K562 (cell line): ENCODE results near the gene LDAH. TPM values are rescaled to one million over a fixed set of nuclear protein-coding genes. Genes with fewer than 3 reads are reported as not detected.

Experiments
- ATAC-seq: fragments of 200-7000 bp; cut with Tn5 transposase; 3 replicates; pipeline ENCODE4 v1.9.1; 2020; ENCODE audit warnings: moderate library complexity
- BruUV-seq: library from RNA; stranded (reverse); fragments of 400-500 nt; replicated peaks from 2 replicates; lab custom pipeline; 2021; lab: Mats Ljungman, UMichigan
- CTCF ChIA-PET: fragments of 300-600 bp; formaldehyde crosslinking; extraction: SDS; loops from one replicate; lab custom pipeline; 2021; ENCODE audit warnings: low intra/inter-chr PET ratio; lab: Yijun Ruan, JAX
- POLR2A ChIA-PET: fragments of 300-600, 350-650 bp; sonication (Branson Sonifier 250); formaldehyde crosslinking; extraction: SDS; loops from one replicate; lab custom pipeline; 2021; ENCODE audit warnings: antibody characterized with exemption, inconsistent platforms; lab: Yijun Ruan, JAX
- DNase-seq, 4 experiments: peaks; one replicate each; pipeline versions ENCODE4 v3.0.0 to v3.0.0-alpha.2; 2011 to 2018; ENCODE audit warnings: low spot score in 3 of 4, mixed read lengths in 3 of 4; ENCODE audit errors: extremely low read depth in 1 of 4
- FAIRE-seq: peaks from 2 replicates; lab custom pipeline; 2011; peaks lifted over from hg19 to GRCh38; lab: Jason Lieb, UNC
- H2AFZ ChIP-seq: 2 replicates; pipeline ENCODE4 v1.6.0; 2011; ENCODE audit warnings: low read depth, low read length, control low read depth, inconsistent platforms
- H3K27ac ChIP-seq: fragments of 200-600 bp; 3 replicates; pipeline ENCODE4 v1.8.0; 2011; ENCODE audit warnings: low read depth, mild to moderate bottlenecking, control low read depth, inconsistent platforms, low read length, moderate library complexity, mixed read lengths; ENCODE audit errors: extremely low read depth
- H3K27me3 ChIP-seq, 2 experiments: fragments of 300-600 bp in 1 of 2; 2 replicates in 1 of 2; 3 replicates in 1 of 2; pipeline versions ENCODE4 v1.6.0 to v1.8.0; 2011; ENCODE audit warnings: inconsistent platforms in 2 of 2, low read length in 2 of 2, mild to moderate bottlenecking in 1 of 2, mixed read lengths in 1 of 2, moderate library complexity in 1 of 2; ENCODE audit not compliant: control insufficient read depth in 2 of 2, insufficient read depth in 2 of 2
- H3K36me3 ChIP-seq: fragments of 300-600 bp; 3 replicates; pipeline ENCODE4 v1.8.0; 2011; ENCODE audit warnings: mild to moderate bottlenecking, low read length, inconsistent platforms; ENCODE audit not compliant: control insufficient read depth, insufficient read depth
- H3K4me1 ChIP-seq, 2 experiments: fragments of 200-600 bp in 1 of 2; replicated peaks in 1 of 2; 2 replicates in 1 of 2; 3 replicates in 1 of 2; pipeline versions ENCODE4 v1.5.1 to v1.8.0; 2011; ENCODE audit warnings: inconsistent platforms in 2 of 2, low read length in 2 of 2, mild to moderate bottlenecking in 1 of 2, mixed read lengths in 1 of 2, moderate library complexity in 1 of 2; ENCODE audit not compliant: control insufficient read depth in 2 of 2, insufficient read depth in 2 of 2
- H3K4me2 ChIP-seq: 2 replicates; pipeline ENCODE4 v1.6.1; 2011; ENCODE audit warnings: low read length, control low read depth, inconsistent platforms, mixed read lengths; ENCODE audit not compliant: insufficient read depth
- H3K4me3 ChIP-seq: fragments of 200-600 bp; sonication (generic), shearing (Covaris generic); 2 replicates; pipeline ENCODE4 v1.5.1; 2016; ENCODE audit warnings: control low read depth, inconsistent platforms
- H3K79me2 ChIP-seq: fragments of 200-600 bp; 3 replicates; pipeline ENCODE4 v1.8.0; 2011; ENCODE audit warnings: low read length, inconsistent platforms; ENCODE audit not compliant: control insufficient read depth, insufficient read depth
- H3K9ac ChIP-seq, 2 experiments: 2 replicates each; pipeline versions ENCODE4 v1.6.0 to v1.6.1; 2011; ENCODE audit warnings: low read depth in 2 of 2, low read length in 2 of 2, control low read depth in 1 of 2, inconsistent platforms in 1 of 2, mild to moderate bottlenecking in 1 of 2, mixed read lengths in 1 of 2; ENCODE audit not compliant: insufficient read depth in 1 of 2
- H3K9me1 ChIP-seq: one replicate; pipeline ENCODE4 v1.6.0; 2011; ENCODE audit warnings: inconsistent platforms, mild to moderate bottlenecking, low read length, moderate library complexity; ENCODE audit not compliant: control insufficient read depth, insufficient read depth
- H3K9me3 ChIP-seq: replicated peaks from 2 replicates; pipeline ENCODE4 v1.5.1; 2011; ENCODE audit warnings: low read depth, low read length, inconsistent platforms; ENCODE audit not compliant: control insufficient read depth, insufficient read depth
- H4K20me1 ChIP-seq: replicated peaks from 2 replicates; pipeline ENCODE4 v1.6.1; 2011; ENCODE audit warnings: low read length, inconsistent platforms, mixed read lengths; ENCODE audit not compliant: control insufficient read depth, insufficient read depth
- CEBPB ChIP-seq: fragments of 450-650 bp; IDR thresholded peaks from 2 replicates; pipeline ENCODE4 v1.6.1; 2016; ENCODE audit warnings: missing genetic modification characterization, missing compliant biosample characterization
- CEBPG ChIP-seq, 3 experiments: fragments of 200-800 bp in 1 of 3; sonication (Bioruptor generic) in 1 of 3; sonication (generic) in 1 of 3; formaldehyde crosslinking in 1 of 3; IDR thresholded peaks in 2 of 3; conservative IDR thresholded peaks in 1 of 3; 2 replicates each; pipeline versions ENCODE4 v1.6.1 to v1.8.0; 2016 to 2022; ENCODE audit warnings: missing compliant biosample characterization in 2 of 3, missing genetic modification characterization in 2 of 3, mild to moderate bottlenecking in 1 of 3, missing genetic modification reagents in 1 of 3
- YY1 ChIP-seq, 3 experiments: IDR thresholded peaks; 2 replicates each; pipeline ENCODE4 v1.6.1; 2011; ENCODE audit warnings: low read length in 2 of 3, mild to moderate bottlenecking in 2 of 3, moderate library complexity in 2 of 3, borderline replicate concordance in 1 of 3, control low read depth in 1 of 3, low read depth in 1 of 3; ENCODE audit not compliant: insufficient read depth in 3 of 3, insufficient replicate concordance in 2 of 3, control insufficient read depth in 1 of 3, insufficient read length in 1 of 3; ENCODE audit errors: extremely low read depth in 1 of 3
- WGBS: fragments of 100-300 bp; shearing (Covaris generic); methylation state at CpG from one replicate; pipeline ENCODE4 v1.1.6; 2016; ENCODE audit warnings: low coverage, mixed read lengths; ENCODE audit not compliant: insufficient coverage; ENCODE audit errors: missing lambda C conversion rate; 5-methylcytosine and 5-hydroxymethylcytosine counted together
- in situ Hi-C: fragments of 300-500 bp; cut with MboI; formaldehyde crosslinking; loops from 4 replicates; pipeline ENCODE4 v1.15.0; 2018; ENCODE audit warnings: inconsistent platforms, mixed read lengths
- intact Hi-C: fragments of 100-400 bp; cut with micrococcal nuclease; formaldehyde crosslinking; loops from 2 replicates; pipeline ENCODE4 v1.14.2; 2022
- polyA plus RNA-seq, 8 experiments: library from polyadenylated mRNA; depleted of rRNA in 4 of 8; stranded (reverse) in 5 of 8; unstranded in 3 of 8; fragments of >200 nt; fragmentation: Nextera tagmentation in 2 of 8; fragmentation: Illumina TruSeq in 1 of 8; extraction: Ambion mirVana in 2 of 8; extraction: Trizol in 1 of 8; gene quantifications; 2 replicates each; pipeline versions ENCODE4 v1.2.1 to v1.2.3, GENCODE V29; 2011 to 2014; ENCODE audit warnings: inconsistent platforms in 1 of 8, missing spikeins in 1 of 8
- total RNA-seq, 7 experiments: library from RNA; depleted of rRNA in 6 of 7; stranded (reverse); fragments of >200 nt in 6 of 7; fragmentation: Illumina TruSeq in 2 of 7; extraction: Trizol in 2 of 7; gene quantifications; 2 replicates each; pipeline versions ENCODE4 v1.2.1 to v1.2.3, GENCODE V29; 2011 to 2021; ENCODE audit warnings: low replicate concordance in 1 of 7
- TF ChIP-seq, protein P1 (sequence below): fragments of 150-350 bp; IDR thresholded peaks from 2 replicates; pipeline ENCODE4 v1.6.1; 2014; ENCODE audit warnings: low read depth, mild to moderate bottlenecking, low read length, borderline replicate concordance
- TF ChIP-seq, protein P2 (sequence below), 3 experiments: IDR thresholded peaks in 2 of 3; conservative IDR thresholded peaks in 1 of 3; 2 replicates each; pipeline ENCODE4 v1.5.1; 2011 to 2012; ENCODE audit warnings: low read length in 3 of 3, mild to moderate bottlenecking in 3 of 3, control low read depth in 2 of 3, improper control_type of control experiment in 1 of 3, inconsistent platforms in 1 of 3, low read depth in 1 of 3, mixed read lengths in 1 of 3, moderate library complexity in 1 of 3; ENCODE audit not compliant: insufficient read depth in 2 of 3

The LDAH gene
- total and polyA plus RNA-seq, 9 of the 15 experiments (the other 6 are each of a cell fraction or from before 2014, with no cell fraction given): 22.3 to 60.1 (median 40.0) TPM

DNA sequence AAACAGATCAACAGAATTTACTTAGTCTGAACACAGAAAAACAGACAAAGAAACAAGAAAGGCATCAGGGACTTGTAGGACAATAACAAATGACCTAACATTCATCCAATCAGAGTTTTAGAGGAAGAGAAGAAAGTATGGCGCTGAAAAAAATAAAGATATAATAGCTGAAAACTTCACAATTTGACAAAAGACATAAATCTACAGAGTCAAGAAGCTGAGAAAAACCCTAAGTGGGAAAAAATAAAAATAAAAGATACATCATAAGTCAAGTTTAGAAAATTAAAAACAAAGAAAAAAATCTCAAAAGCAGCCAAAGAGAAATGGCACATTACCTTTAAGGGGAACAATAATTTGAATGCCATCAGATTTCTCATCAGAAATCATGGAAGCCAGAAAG, 7.7 kb downstream of the LDAH start (continued):
- TF ChIP-seq, protein P1, sequence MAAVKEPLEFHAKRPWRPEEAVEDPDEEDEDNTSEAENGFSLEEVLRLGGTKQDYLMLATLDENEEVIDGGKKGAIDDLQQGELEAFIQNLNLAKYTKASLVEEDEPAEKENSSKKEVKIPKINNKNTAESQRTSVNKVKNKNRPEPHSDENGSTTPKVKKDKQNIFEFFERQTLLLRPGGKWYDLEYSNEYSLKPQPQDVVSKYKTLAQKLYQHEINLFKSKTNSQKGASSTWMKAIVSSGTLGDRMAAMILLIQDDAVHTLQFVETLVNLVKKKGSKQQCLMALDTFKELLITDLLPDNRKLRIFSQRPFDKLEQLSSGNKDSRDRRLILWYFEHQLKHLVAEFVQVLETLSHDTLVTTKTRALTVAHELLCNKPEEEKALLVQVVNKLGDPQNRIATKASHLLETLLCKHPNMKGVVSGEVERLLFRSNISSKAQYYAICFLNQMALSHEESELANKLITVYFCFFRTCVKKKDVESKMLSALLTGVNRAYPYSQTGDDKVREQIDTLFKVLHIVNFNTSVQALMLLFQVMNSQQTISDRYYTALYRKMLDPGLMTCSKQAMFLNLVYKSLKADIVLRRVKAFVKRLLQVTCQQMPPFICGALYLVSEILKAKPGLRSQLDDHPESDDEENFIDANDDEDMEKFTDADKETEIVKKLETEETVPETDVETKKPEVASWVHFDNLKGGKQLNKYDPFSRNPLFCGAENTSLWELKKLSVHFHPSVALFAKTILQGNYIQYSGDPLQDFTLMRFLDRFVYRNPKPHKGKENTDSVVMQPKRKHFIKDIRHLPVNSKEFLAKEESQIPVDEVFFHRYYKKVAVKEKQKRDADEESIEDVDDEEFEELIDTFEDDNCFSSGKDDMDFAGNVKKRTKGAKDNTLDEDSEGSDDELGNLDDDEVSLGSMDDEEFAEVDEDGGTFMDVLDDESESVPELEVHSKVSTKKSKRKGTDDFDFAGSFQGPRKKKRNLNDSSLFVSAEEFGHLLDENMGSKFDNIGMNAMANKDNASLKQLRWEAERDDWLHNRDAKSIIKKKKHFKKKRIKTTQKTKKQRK: no peak
- TF ChIP-seq, protein P2, sequence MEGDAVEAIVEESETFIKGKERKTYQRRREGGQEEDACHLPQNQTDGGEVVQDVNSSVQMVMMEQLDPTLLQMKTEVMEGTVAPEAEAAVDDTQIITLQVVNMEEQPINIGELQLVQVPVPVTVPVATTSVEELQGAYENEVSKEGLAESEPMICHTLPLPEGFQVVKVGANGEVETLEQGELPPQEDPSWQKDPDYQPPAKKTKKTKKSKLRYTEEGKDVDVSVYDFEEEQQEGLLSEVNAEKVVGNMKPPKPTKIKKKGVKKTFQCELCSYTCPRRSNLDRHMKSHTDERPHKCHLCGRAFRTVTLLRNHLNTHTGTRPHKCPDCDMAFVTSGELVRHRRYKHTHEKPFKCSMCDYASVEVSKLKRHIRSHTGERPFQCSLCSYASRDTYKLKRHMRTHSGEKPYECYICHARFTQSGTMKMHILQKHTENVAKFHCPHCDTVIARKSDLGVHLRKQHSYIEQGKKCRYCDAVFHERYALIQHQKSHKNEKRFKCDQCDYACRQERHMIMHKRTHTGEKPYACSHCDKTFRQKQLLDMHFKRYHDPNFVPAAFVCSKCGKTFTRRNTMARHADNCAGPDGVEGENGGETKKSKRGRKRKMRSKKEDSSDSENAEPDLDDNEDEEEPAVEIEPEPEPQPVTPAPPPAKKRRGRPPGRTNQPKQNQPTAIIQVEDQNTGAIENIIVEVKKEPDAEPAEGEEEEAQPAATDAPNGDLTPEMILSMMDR (IDR thresholded peaks at IDR 0.05 in 2 of 3, conservative IDR thresholded peaks at IDR 0.05 in 1 of 3; ENCODE audit: insufficient read depth in 2 of 3, low read depth in 1 of 3, low read length in 3 of 3): no peak

DNA sequence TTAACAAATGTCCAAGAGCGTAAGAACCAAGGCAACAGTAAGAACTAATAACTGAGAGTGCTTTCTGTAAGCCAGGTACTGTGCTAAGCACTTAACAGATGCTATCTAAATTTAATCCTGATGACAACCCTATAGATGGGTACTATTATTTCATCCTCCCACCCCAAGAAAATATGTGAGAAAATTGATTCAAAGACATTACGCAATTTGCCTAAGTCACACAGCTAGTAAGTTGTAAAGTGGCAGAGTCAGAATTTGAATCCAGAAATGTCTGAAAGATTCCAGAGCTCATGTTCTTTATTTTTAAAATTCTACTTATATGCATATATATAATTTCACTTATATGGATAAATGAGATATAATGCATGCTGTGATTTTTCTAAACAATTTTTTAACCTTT, 10.1 kb downstream of the LDAH start:
- H3K9me1 ChIP-seq: no peaks in the 10 kb centered on the region
- no peaks in the 10 kb centered on the region for H3K27me3 ChIP-seq
- no peak overlapping the region for H3K4me3 ChIP-seq
- no TSS peak for BruUV-seq
- DNase-seq: no peak
- FAIRE-seq: no peak
- H3K4me2 ChIP-seq: no peak overlapping the region
- WGBS: 100% methylated on average over 2 of the region's 2 CpGs
- H3K36me3 ChIP-seq: no peaks in the 10 kb centered on the region
- H2AFZ ChIP-seq: no peak overlapping the region
- no peaks in the 10 kb centered on the region for H4K20me1 ChIP-seq
- ATAC-seq: no peak
- H3K27ac ChIP-seq: no peak overlapping the region
- ChIA-PET POLR2A (interaction anchor here (1.4 kb wide), 1 partner anchor 10 kb away, joined by 6 read pairs; the partner anchor contains the start of gene LDAH), CTCF (no interaction called here)
- no peak overlapping the region for H3K9ac ChIP-seq
- peaks cover 68% of the 10 kb centered on the region for H3K79me2 ChIP-seq
- intact Hi-C loops (no loop called here), in situ Hi-C loops (no loop called here)
- H3K9me3 ChIP-seq: no peaks in the 10 kb centered on the region
- H3K4me1 ChIP-seq: no peaks in the 10 kb centered on the region
- no peak for TF ChIP-seq CEBPG (CRISPR knock-in tag; IDR thresholded peaks at IDR 0.05)
- TF ChIP-seq CEBPG (tag; conservative IDR thresholded peaks at IDR 0.05 in 1 of 2, IDR thresholded peaks at IDR 0.05 in 1 of 2): peak; percentile 53 to 68; a peak in 3 of 4 replicates
- TF ChIP-seq YY1 (IDR thresholded peaks at IDR 0.05; ENCODE audit: borderline replicate concordance in 1 of 3, control insufficient read depth in 1 of 3, extremely low read depth in 1 of 3, insufficient read depth in 3 of 3, insufficient read length in 1 of 3, insufficient replicate concordance in 2 of 3, low read depth in 1 of 3, low read length in 2 of 3): no peak
- peak; percentile 65 for TF ChIP-seq CEBPB
